Measurements from ENCODE around the gene UBASH3A. TPM values are rescaled to one million over a fixed set of nuclear protein-coding genes. Genes with fewer than 3 reads are reported as not detected.
"Not testable (repeated sequence)": the region's sequence is repeated elsewhere in the genome, so short reads cannot be mapped to it uniquely, and the experiment has no call there.

UBASH3A gene
- total RNA-seq, 1 donor from 2014 or later = 6.4 TPM

GRCh38 chr21:42405064-42406013, 1.6 kb downstream of the UBASH3A start:
- Histone ChIP-seq H3K4me3 (no peak overlapping the region), H3K27ac (no peak overlapping the region), H3K4me1 (no peaks in the 10 kb centered on the region), H3K27me3 (no peaks in the 10 kb centered on the region), H3K36me3 (no peaks in the 10 kb centered on the region), H3K9me3 (no peaks in the 10 kb centered on the region)
- TF ChIP-seq POLR2AphosphoS5 (IDR thresholded peaks at IDR 0.05; ENCODE audit: insufficient read depth in 1 of 2, low read depth in 1 of 2) = no peak
- DNase-seq (ENCODE audit: extremely low spot score in 2 of 2) = no peak
- intact Hi-C loops (cut with DNase I) = no loop called here

GRCh38 chr21:42406201-42406621, 2.5 kb downstream of the UBASH3A start:
- intact Hi-C loops (cut with DNase I) = no loop called here
- DNase-seq (ENCODE audit: extremely low spot score in 2 of 2) = no peak
- no peaks in the 10 kb centered on the region for H3K36me3 ChIP-seq
- no peak overlapping the region for H3K4me3 ChIP-seq
- TF ChIP-seq POLR2AphosphoS5 (IDR thresholded peaks at IDR 0.05; ENCODE audit: insufficient read depth in 1 of 2, low read depth in 1 of 2) = no peak
- TF ChIP-seq POLR2A (IDR thresholded peaks at IDR 0.05) = no peak
- TF ChIP-seq, protein P1, sequence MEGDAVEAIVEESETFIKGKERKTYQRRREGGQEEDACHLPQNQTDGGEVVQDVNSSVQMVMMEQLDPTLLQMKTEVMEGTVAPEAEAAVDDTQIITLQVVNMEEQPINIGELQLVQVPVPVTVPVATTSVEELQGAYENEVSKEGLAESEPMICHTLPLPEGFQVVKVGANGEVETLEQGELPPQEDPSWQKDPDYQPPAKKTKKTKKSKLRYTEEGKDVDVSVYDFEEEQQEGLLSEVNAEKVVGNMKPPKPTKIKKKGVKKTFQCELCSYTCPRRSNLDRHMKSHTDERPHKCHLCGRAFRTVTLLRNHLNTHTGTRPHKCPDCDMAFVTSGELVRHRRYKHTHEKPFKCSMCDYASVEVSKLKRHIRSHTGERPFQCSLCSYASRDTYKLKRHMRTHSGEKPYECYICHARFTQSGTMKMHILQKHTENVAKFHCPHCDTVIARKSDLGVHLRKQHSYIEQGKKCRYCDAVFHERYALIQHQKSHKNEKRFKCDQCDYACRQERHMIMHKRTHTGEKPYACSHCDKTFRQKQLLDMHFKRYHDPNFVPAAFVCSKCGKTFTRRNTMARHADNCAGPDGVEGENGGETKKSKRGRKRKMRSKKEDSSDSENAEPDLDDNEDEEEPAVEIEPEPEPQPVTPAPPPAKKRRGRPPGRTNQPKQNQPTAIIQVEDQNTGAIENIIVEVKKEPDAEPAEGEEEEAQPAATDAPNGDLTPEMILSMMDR (IDR thresholded peaks at IDR 0.05) = no peak
- H3K4me1 ChIP-seq = no peaks in the 10 kb centered on the region
- H3K27me3 ChIP-seq = no peaks in the 10 kb centered on the region
- no peak overlapping the region for H3K27ac ChIP-seq
- H3K9me3 ChIP-seq = no peaks in the 10 kb centered on the region

- TF ChIP-seq POLR2A (IDR thresholded peaks at IDR 0.05) (no peak), POLR2AphosphoS5 (IDR thresholded peaks at IDR 0.05; ENCODE audit: insufficient read depth in 1 of 2, low read depth in 1 of 2) (no peak)
- TF ChIP-seq, protein P1 (IDR thresholded peaks at IDR 0.05) = no peak
- H3K27ac ChIP-seq = no peak overlapping the region
- no peaks in the 10 kb centered on the region for H3K36me3 ChIP-seq
- H3K4me1 ChIP-seq = no peaks in the 10 kb centered on the region
- H3K27me3 ChIP-seq = no peaks in the 10 kb centered on the region
- intact Hi-C loops (cut with DNase I) = no loop called here
- H3K4me3 ChIP-seq = no peak overlapping the region
- no peak for DNase-seq (ENCODE audit: extremely low spot score in 2 of 2)
- no peaks in the 10 kb centered on the region for H3K9me3 ChIP-seq
Observed at GRCh38 chr21:42406866-42407265, 3.2 kb downstream of the UBASH3A start.

DNA sequence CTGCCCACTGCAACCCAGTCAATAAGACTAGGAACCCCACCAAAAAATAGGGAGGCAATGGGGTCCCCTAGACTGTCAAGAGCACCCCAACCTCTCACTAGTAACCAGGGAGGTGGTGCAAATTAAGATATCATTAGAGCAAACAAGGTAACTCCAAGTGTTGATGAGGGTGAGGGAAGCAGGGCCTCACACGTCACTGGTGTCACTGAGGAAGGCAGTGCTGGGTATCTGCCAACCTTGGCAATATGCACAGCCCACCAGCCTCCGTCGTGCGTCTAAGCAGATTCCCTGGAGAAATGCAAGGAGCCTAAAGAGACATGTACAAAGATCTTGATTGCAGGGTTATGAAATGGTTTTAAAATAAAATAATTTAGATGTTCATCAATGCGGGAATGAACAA, 3.8 kb downstream of the UBASH3A start:
- Histone ChIP-seq H3K36me3 (no peaks in the 10 kb centered on the region), H3K9me3 (no peaks in the 10 kb centered on the region), H3K4me1 (no peaks in the 10 kb centered on the region), H3K4me3 (no peak overlapping the region), H3K27ac (no peak overlapping the region), H3K27me3 (no peaks in the 10 kb centered on the region)
- no peak for DNase-seq (ENCODE audit: extremely low spot score in 2 of 2)
- TF ChIP-seq POLR2AphosphoS5 (IDR thresholded peaks at IDR 0.05; ENCODE audit: insufficient read depth in 1 of 2, low read depth in 1 of 2) (no peak), POLR2A (IDR thresholded peaks at IDR 0.05) (no peak)
- TF ChIP-seq, protein P1 (IDR thresholded peaks at IDR 0.05) = no peak
- intact Hi-C loops (cut with DNase I) = no loop called here

- H3K27ac ChIP-seq; H3K9me3 ChIP-seq; intact Hi-C loops (cut with DNase I); H3K4me1 ChIP-seq; DNase-seq (ENCODE audit: extremely low spot score in 2 of 2); H3K36me3 ChIP-seq; H3K4me3 ChIP-seq; H3K27me3 ChIP-seq: not testable (repeated sequence)
Observed at GRCh38 chr21:42408718-42409117, 5.0 kb downstream of the UBASH3A start.

DNA sequence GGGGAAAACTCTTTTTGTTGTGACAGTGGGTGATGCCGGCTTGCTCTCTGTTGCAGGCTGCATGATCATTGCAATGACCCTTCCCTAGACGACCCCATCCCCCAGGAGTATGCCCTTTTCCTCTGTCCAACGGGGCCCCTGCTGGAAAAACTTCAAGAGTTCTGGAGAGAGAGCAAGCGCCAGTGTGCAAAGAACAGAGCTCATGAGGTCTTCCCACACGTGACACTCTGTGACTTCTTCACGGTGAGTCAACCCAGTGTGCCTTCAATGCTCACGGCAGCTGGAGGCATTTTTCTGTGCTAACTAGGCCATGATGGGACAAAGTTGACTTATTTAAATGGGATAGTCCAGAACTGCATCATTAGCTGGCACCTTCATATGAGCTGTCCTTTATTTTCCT, 5.7 kb downstream of the UBASH3A start:
- no peak overlapping the region for H3K4me3 ChIP-seq
- H3K4me1 ChIP-seq = no peaks in the 10 kb centered on the region
- no peaks in the 10 kb centered on the region for H3K27me3 ChIP-seq
- no peaks in the 10 kb centered on the region for H3K9me3 ChIP-seq
- no peak overlapping the region for H3K27ac ChIP-seq
- H3K36me3 ChIP-seq = no peaks in the 10 kb centered on the region
- intact Hi-C loops (cut with DNase I) = no loop called here
- TF ChIP-seq POLR2A (IDR thresholded peaks at IDR 0.05) = no peak
- no peak for TF ChIP-seq POLR2AphosphoS5 (IDR thresholded peaks at IDR 0.05; ENCODE audit: insufficient read depth in 1 of 2, low read depth in 1 of 2)
- TF ChIP-seq, protein P1 (IDR thresholded peaks at IDR 0.05) = no peak
- DNase-seq (ENCODE audit: extremely low spot score in 2 of 2) = no peak
